ENCODE measurements around the gene CUEDC2.

Gene CUEDC2

GRCh38 chr10:102396730-102397151, 35.6 kb downstream of the CUEDC2 start:
- no peak for DNase-seq (ENCODE audit: low spot score)

DNA sequence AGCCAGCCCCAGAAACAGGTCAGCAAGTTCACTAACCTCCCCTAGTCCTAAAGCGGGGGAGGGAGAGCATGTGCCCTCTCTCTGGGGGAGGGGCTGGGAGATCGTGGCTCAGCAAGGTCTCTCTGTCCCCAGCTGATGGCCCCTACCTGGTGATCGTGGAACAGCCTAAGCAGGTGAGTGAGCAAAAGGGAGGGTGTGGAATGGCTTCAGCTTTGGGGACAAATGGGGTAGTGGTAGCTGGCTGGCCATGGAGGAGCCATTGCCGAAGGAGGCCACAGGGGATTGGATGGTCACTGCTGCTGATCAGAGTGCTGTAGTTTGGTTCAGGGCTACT, 36.1 kb downstream of the CUEDC2 start:
- no peak for DNase-seq (ENCODE audit: low spot score)

DNA sequence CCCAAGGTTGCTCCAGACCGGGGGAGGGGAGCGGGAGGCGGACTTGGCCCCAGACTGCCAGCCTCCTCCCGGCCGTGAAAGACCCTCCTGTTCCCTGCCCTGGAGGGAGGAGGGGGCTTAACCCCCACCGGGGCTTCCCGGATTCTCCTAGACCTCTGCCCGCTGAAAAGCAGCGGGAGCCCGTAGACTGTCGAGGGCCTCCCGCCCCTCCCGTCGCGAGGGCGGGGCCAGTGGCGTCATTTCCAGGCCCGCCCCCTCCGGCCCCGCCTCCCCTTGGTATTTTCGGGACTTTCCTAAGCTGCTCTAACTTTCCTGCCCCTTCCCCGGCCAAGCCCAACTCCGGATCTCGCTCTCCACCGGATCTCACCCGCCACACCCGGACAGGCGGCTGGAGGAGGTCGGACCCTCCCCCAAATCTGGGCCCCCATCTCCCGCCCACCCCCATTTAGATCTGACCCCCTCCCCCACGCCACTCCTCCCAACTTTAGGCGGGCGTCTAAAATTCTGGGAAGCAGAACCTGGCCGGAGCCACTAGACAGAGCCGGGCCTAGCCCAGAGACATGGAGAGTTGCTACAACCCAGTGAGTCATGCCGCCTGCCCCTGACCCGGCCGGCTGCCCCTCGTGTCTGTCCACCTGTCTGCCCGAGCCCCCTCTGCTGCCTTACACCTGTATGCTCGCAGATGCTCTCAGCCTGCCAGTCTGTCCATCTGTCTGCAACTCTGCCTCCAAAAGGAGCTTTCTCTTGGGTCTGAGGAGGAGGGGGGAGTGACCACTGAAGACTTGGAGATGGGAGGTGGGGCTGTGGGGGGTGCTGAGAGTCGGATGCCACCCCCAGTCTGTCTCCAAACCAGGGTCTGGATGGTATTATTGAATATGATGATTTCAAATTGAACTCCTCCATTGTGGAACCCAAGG, 36.7 kb downstream of the CUEDC2 start, which contains the start of gene NFKB2:
TSS of gene NFKB2 (plus strand) at position 306 of the 917 bp plus-strand sequence. CDS start at position 561, 255 bp downstream.
- peak; percentile 82 for DNase-seq (ENCODE audit: low spot score)

GRCh38 chr10:102394801-102395399, 37.5 kb downstream of the CUEDC2 start:
- no peak for DNase-seq (ENCODE audit: low spot score)

DNA sequence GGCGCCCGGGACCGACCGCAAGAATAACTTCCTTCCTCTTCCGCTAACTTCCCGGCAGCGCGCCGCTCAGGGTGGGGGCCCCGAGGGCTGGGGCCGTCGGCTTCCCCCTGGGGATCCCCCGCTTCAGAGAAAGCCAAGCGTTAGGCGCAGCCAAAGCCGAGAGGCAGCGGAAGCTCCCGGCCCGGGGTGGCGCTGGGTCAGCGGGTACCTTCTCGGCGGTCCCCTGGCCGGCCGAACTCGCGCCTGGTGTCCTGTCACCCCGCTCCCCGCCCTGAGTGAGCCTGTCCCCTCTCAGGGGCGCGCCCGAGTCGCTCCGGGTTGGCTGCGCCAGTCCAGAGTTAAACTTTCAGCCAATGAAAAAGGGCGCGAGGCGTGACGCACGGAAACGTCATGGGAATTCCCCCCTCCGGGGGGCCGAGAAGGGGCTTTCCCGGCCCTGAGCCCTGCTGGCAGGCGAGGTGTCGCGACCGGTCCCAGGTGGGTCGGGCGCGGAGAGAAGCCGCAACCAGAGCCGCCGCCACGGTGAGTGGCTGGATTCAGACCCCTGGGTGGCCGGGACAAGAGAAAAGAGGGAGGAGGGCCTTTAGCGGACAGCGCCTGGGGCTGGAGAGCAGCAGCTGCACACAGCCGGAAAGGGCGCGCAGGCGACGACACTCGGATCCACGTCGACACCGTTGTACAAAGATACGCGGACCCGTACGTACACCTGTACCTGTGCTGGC, 38.1 kb downstream of the CUEDC2 start:
- peak; percentile 94 for DNase-seq (ENCODE audit: low spot score)

- DNase-seq (ENCODE audit: low spot score): no peak
Measured at GRCh38 chr10:102393411-102394078, 38.8 kb downstream of the CUEDC2 start.

GRCh38 chr10:102392306-102392705, 40.1 kb downstream of the CUEDC2 start:
- no peak for DNase-seq (ENCODE audit: low spot score)

DNA sequence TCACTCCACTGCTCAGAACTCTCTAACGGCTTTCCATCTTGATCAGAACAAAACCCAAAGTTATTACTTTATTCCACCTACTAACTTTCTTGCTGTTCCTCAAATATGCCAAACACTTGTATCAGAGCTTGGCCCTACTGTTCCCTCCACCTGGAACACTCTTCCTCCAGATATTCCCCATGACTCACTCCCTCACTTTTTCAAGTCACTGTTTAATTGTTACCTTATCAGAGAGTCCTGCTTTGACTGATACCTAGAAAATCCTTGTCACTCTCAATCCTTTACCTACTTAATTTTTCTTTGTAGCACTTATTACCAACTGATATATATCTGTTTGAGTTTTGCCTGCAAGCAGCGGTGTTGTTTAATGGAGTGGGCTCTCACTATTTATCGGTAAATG, 42.5 kb downstream of the CUEDC2 start:
- no peak for DNase-seq (ENCODE audit: low spot score)

DNA sequence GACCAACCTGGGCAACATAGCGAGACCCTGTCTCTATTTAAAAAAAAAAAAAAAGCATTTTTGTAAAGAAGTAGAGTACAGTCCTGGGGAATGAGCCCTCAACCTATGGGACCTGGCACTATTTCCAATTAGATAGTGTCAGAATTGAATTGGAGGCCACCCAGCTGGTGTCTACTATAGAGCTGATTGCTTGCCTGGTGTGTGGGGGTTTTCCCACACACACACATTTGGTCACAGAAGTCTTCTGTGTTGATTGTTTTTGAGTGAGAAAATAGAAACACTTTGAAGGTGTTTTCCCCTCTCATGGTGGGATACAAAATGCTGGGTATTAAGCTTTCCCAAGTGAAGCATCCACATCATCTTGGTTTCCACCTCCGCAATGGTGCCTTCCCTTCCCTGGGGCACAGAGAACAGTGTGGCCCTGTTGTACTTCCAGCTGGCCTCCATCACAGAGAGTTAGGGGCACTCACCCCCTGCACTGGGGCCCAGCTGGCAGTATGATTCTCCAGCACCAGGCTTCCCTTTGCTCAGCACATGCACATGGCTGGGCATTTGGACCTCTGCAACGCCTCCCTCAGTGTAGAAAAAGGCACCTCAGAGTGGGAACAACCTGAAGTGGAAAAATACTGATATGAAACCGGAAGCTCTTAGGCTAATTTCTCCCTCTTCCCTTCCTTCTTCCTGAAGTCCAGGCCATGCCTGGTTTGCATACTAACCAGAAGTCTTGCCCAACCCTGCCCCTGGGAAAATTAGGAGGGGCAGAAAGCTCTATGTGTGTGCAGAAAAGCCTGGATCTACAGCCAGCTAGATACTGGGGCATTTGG, 47.6 kb downstream of the CUEDC2 start:
- no peak for DNase-seq (ENCODE audit: low spot score)

GRCh38 chr10:102384053-102384452, 48.3 kb downstream of the CUEDC2 start:
- no peak for DNase-seq (ENCODE audit: low spot score)

- DNase-seq (ENCODE audit: low spot score): no peak
Measured at GRCh38 chr10:102382871-102383270, 49.5 kb downstream of the CUEDC2 start.

- DNase-seq (ENCODE audit: low spot score): no peak
Measured at GRCh38 chr10:102381983-102382382, 50.4 kb downstream of the CUEDC2 start.

- DNase-seq (ENCODE audit: low spot score): no peak
Measured at GRCh38 chr10:102379383-102379782, 53.0 kb downstream of the CUEDC2 start.

DNA sequence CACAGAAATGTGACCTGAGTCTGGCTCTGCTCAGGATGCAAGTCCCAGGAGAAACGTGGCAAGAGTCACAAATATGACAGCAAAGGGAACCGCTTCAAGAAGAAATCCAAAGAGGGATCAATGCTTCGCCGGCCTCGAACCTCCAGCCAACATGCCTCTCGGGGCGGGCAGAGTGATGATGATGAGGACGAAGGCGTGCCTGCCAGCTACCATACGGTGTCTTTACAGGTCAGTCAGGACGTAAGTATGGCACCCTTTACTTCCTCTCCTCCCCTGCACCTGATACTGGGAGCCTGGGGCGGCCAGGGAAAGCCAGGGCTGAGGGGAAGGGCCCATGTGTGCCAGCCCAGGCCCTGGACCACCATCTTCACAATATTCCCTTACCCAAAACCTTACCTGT, 55.5 kb downstream of the CUEDC2 start:
- DNase-seq (ENCODE audit: low spot score): no peak

DNA sequence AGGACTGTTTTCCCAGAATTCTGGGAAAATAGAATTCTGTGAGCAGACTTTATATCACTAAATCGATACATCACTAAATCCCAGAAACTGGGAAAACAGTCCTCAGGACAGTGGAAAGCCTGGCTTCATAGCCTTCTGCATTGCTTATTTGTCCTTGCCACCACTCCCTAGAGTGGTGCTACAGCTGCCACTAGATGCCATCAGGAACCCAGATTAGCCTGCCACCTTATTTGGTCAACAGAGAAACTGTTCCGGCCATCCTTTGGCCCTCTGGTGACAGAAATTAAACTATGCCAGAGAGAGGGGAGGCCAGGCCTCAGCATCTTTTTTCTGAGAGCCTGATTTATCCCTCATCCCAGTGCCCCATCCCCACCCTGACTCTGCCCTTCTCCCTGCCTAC, 56.5 kb downstream of the CUEDC2 start:
- DNase-seq (ENCODE audit: low spot score): no peak

DNA sequence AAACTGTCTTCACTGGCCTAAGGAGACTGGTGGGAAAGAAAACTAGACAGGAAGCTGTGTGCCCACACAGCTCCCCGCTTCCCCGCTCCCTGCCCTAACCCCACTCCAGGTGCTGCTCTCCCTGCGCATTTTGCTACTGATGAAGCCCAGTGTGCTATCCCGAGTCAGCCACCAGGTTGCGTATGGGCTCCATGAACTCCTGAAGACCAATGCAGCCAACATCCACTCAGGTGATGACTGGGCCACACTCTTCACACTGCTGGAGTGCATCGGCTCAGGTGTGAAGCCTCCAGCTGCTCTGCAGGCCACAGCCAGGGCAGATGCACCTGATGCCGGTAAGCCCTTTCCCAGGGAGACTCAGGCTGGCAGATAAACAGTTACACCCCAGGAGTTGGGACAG, 57.1 kb downstream of the CUEDC2 start:
- DNase-seq (ENCODE audit: low spot score): no peak
